Posterior vena cava (tissue), 2 donors: Measurements from ENCODE around the gene HPCAL4. TPM values are rescaled to one million over a fixed set of nuclear protein-coding genes. Genes with fewer than 3 reads are reported as not detected.

ENCODE experiments used
- DNase-seq: peaks from one replicate; pipeline ENCODE4 v3.0.0-alpha.2; 2020; ENCODE audit warnings: low spot score
- intact Hi-C, 2 donors: fragments of 100-400 bp; cut with DNase I; formaldehyde crosslinking; loops; one replicate each; pipeline versions ENCODE4 v1.14.1 to v1.14.2; 2022 to 2023
- total RNA-seq, 2 donors: library from RNA; stranded (reverse); fragmentation: NEBNext Ultra II Directional; extraction: Animal tissue kit (Norgen Biotek cat#: 25700); gene quantifications; one replicate each; pipeline ENCODE4 v1.2.1, GENCODE V29; 2021
- donor health status: DM: yes; HTN: yes; CAD: no.
- donor health status: DM: yes; HTN: yes; CAD: no.

Gene HPCAL4
- total RNA-seq, 2 donors from 2014 or later = 0.09 TPM; not detected in 1

- DNase-seq = peak; percentile 94
- intact Hi-C loops = no loop called here
Observed at GRCh38 chr1:39639305-39640130, 51.7 kb downstream of the HPCAL4 start, which contains the start of gene HEYL. Gene HEYL, minus strand, starts transcription at chr1:39639643. Its CDS starts 18 bp downstream, at chr1:39639625.

- intact Hi-C loops = no loop called here
- DNase-seq = no peak
Observed at GRCh38 chr1:39638965-39639304, 52.3 kb downstream of the HPCAL4 start.

GRCh38 chr1:39637361-39637760, 53.9 kb downstream of the HPCAL4 start:
- intact Hi-C loops = no loop called here
- DNase-seq = no peak

- intact Hi-C loops = no loop called here
- no peak for DNase-seq
Observed at GRCh38 chr1:39635871-39636210, 55.4 kb downstream of the HPCAL4 start.

GRCh38 chr1:39635205-39635870, 55.9 kb downstream of the HPCAL4 start:
- intact Hi-C loops = no loop called here

GRCh38 chr1:39633422-39633821, 57.8 kb downstream of the HPCAL4 start:
- intact Hi-C loops = no loop called here
- no peak for DNase-seq

More at GRCh38 chr1:39635205-39635870, 55.9 kb downstream of the HPCAL4 start:
- no peak for DNase-seq

- DNase-seq = peak; percentile 89
- intact Hi-C loops = no loop called here
Observed at GRCh38 chr1:39632682-39633417, 58.4 kb downstream of the HPCAL4 start.

- intact Hi-C loops = no loop called here
- DNase-seq = no peak
Observed at GRCh38 chr1:39632323-39632681, 58.9 kb downstream of the HPCAL4 start.

GRCh38 chr1:39631361-39632322, 59.6 kb downstream of the HPCAL4 start:
- intact Hi-C loops = no loop called here
- DNase-seq = no peak

GRCh38 chr1:39628807-39629350, 62.4 kb downstream of the HPCAL4 start:
- intact Hi-C loops = no loop called here
- no peak for DNase-seq

Other genes with a start within 250 kb of the HPCAL4 start
- under 1 TPM; 0.65 to 0.90 TPM for gene BMP8A, start 199.8 kb downstream of the HPCAL4 start, total RNA-seq
- 100 to 1,000 TPM; 156 to 198 TPM for gene PABPC4, start 114.6 kb downstream of the HPCAL4 start, total RNA-seq
- 10 to 100 TPM; 25.2 to 47.1 TPM for gene HEYL, start 51.8 kb downstream of the HPCAL4 start, total RNA-seq
- gene NT5C1A, start 19.3 kb downstream of the HPCAL4 start, total RNA-seq = 1 to 10 TPM in 1 of 2 donors, under 1 TPM in 1; 0.71 to 1.1 TPM
- gene PPIE, start 47.4 kb upstream of the HPCAL4 start, total RNA-seq = 10 to 100 TPM; 29.0 to 45.9 TPM
- gene OXCT2, start 79.9 kb upstream of the HPCAL4 start, total RNA-seq = 1 to 10 TPM; 1.2 to 2.0 TPM
- gene BMP8B, start 97.4 kb upstream of the HPCAL4 start, total RNA-seq = under 1 TPM; 0.24 to 0.69 TPM
- gene TRIT1, start 192.1 kb upstream of the HPCAL4 start, total RNA-seq = 10 to 100 TPM; 15.1 to 15.8 TPM
- under 1 TPM; 0.14 to 0.51 TPM for gene MYCL, start 210.5 kb upstream of the HPCAL4 start, total RNA-seq